Activated CD4-positive, alpha-beta T cell treated with anti-CD3 and anti-CD28 coated beads, Interleukin-2, amount 10 ng/mL, durations not matched to agents 7 days and 5 days (primary cell): ENCODE measurements around the gene ETHE1. TPM values are rescaled to one million over a fixed set of nuclear protein-coding genes. Genes with fewer than 3 reads are reported as not detected.
"Not testable (repeated sequence)": the region's sequence is repeated elsewhere in the genome, so short reads cannot be mapped to it uniquely, and the experiment has no call there.

ENCODE experiments used
- CTCF ChIA-PET: fragments of 350-600 bp; sonication (Branson Sonifier 250); formaldehyde crosslinking; loops from one replicate; lab custom pipeline; 2021; ENCODE audit warnings: antibody characterized with exemption; lab: Charles Lee
- POLR2A ChIA-PET: fragments of 350-600 bp; sonication (Branson Sonifier 250); formaldehyde crosslinking; loops from one replicate; lab custom pipeline; 2021; ENCODE audit warnings: antibody characterized with exemption; lab: Charles Lee
- DNase-seq: peaks from one replicate; pipeline ENCODE4 v3.0.0-alpha.2; 2020
- H3K27ac Mint-ChIP-seq: one replicate; pipeline ENCODE4 v1.8.0; 2021; ENCODE audit warnings: mild to moderate bottlenecking, moderate library complexity, mixed read lengths
- H3K27me3 Mint-ChIP-seq: one replicate; pipeline ENCODE4 v1.8.0; 2021; ENCODE audit warnings: mixed read lengths
- H3K36me3 Mint-ChIP-seq: one replicate; pipeline ENCODE4 v1.8.0; 2021; ENCODE audit warnings: low read depth, mixed read lengths
- H3K4me1 Mint-ChIP-seq: one replicate; pipeline ENCODE4 v1.8.0; 2021; ENCODE audit warnings: mixed read lengths
- H3K4me3 Mint-ChIP-seq: one replicate; pipeline ENCODE4 v1.8.0; 2021; ENCODE audit warnings: mild to moderate bottlenecking, moderate library complexity, mixed read lengths
- H3K9me3 Mint-ChIP-seq: one replicate; pipeline ENCODE4 v1.8.0; 2021; ENCODE audit warnings: mixed read lengths
- total RNA-seq, 2 experiments: library from RNA; stranded (reverse); gene quantifications; one replicate each; pipeline ENCODE4 v1.2.3, GENCODE V29; 2021

The ETHE1 gene
- total RNA-seq, 2 experiments from 2014 or later = 66.8 to 73.7 TPM

- Mint-ChIP-seq H3K9me3 (no peaks in the 10 kb centered on the region), H3K4me1 (peaks cover 29% of the 10 kb centered on the region), H3K27ac (peak overlapping the region; percentile 96), H3K27me3 (no peaks in the 10 kb centered on the region), H3K36me3 (peaks cover 12% of the 10 kb centered on the region), H3K4me3 (peak overlapping the region; percentile 89)
- ChIA-PET CTCF (interaction anchor here (0.8 to 4.5 kb wide), 8 partner anchors 10 to 86 kb away, joined by 3 to 21 read pairs (median 4); partner anchors contain the start of genes IRGQ and ZNF576), POLR2A (interaction anchor here (1.1 kb wide), 1 partner anchor 22 kb away, joined by 3 read pairs; no protein-coding TSS in a partner anchor)
- DNase-seq = peak; percentile 74
These were observed 5.6 kb upstream of the ETHE1 start for GRCh38 chr19:43532571-43532961.

GRCh38 chr19:43527860-43528622 is 1.0 kb upstream of the ETHE1 start:
- Mint-ChIP-seq H3K27ac (no peak overlapping the region), H3K27me3 (no peaks in the 10 kb centered on the region), H3K36me3 (peaks cover 3% of the 10 kb centered on the region), H3K4me3 (peak overlapping the region; percentile 38), H3K4me1 (peaks cover 31% of the 10 kb centered on the region), H3K9me3 (no peaks in the 10 kb centered on the region)
- CTCF ChIA-PET = interaction anchor here (0.6 to 2.1 kb wide), 10 partner anchors 8 to 95 kb away, joined by 3 to 9 read pairs (median 3); partner anchors contain the start of gene PHLDB3
- DNase-seq = no peak
- POLR2A ChIA-PET = interaction anchor here (0.8 kb wide), 1 partner anchor 9 kb away, joined by 3 read pairs; no protein-coding TSS in a partner anchor

DNA sequence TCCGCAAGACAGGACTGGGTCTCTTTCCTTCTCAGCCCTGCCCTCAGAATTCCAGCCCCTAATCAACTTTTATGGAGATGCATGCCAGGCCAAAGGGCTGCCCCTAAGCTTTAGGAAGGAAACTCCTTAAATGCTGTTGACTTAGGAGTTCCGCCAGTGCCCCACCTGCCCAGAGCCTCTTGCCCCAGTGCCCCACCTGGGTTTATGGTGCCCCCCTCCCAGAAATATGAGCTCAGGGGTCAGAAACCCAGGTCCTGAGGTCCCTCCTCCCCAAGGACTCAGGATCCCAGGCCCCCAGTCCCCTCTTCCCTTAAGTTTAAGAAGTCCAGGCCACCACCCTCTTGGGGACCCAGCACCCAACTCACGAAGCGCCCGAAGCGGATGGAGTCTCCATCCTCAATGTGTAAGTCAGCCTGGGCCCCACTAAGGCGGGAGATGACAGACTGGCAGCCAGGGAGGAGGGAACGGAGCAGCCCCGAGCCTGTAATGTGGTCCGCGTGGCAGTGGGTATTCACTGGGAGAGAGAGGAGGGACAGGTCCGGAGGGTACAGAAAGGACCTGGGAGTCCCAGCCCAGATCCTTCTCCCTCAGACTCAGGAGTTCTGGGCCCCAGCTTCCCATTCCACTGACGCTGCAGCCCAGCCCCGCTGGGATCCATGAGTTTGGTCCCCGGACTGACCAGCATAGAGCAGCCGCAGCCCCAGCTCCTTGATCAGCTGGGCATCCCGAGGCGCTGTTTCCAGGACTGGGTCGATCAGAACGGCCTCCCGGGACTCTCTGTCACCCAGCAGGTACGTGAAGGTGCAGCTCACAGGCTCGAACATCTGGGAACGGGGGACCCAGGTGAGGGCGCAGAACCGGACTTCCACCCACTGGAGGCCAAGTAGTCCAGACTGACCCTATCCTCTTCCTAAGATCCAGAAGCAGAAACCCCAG is 897 bp downstream of the ETHE1 start:
- Mint-ChIP-seq H3K4me1 (peaks cover 28% of the 10 kb centered on the region), H3K27me3 (no peaks in the 10 kb centered on the region), H3K9me3 (no peaks in the 10 kb centered on the region), H3K27ac (peak overlapping the region; percentile 95), H3K4me3 (peak overlapping the region; percentile 95), H3K36me3 (peaks cover 7% of the 10 kb centered on the region)
- CTCF ChIA-PET = interaction anchor here (1.0 to 3.5 kb wide), 3 partner anchors 13 to 79 kb away, joined by 3 to 20 read pairs (median 11); no protein-coding TSS in a partner anchor
- POLR2A ChIA-PET = no interaction called here
- DNase-seq = peak; percentile 35

GRCh38 chr19:43524922-43525835 is 1.8 kb downstream of the ETHE1 start:
- H3K27me3 Mint-ChIP-seq = no peaks in the 10 kb centered on the region
- H3K4me3 Mint-ChIP-seq = peak overlapping the region; percentile 95
- peak; percentile 43 for DNase-seq
- H3K27ac Mint-ChIP-seq = peak overlapping the region; percentile 95
- CTCF ChIA-PET = interaction anchor here (0.6 to 3.5 kb wide), 7 partner anchors 10 to 91 kb away, joined by 3 to 20 read pairs (median 5); no protein-coding TSS in a partner anchor
- H3K36me3 Mint-ChIP-seq = peaks cover 7% of the 10 kb centered on the region
- peaks cover 28% of the 10 kb centered on the region for H3K4me1 Mint-ChIP-seq
- no peaks in the 10 kb centered on the region for H3K9me3 Mint-ChIP-seq
- POLR2A ChIA-PET = interaction anchor here (1.1 kb wide), 1 partner anchor 86 kb away, joined by 4 read pairs; no protein-coding TSS in a partner anchor

DNA sequence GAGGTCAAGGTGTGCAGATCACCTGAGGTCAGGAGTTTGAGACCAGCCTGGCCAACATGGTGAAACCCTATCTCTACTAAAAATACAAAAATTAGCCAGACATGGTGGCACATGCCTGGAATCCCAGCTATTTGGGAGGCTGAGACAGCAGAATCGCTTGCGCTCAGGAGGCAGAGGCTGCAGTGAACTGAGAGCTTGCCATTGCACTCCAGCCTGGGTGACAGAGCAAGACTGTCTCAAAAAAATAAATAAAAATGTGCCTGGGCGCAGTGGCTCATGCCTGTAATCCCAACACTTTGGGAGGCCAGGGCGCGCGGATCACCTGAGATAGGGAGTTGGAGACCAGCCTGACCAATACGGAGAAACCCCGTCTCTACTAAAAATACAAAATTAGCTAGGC is 3.3 kb downstream of the ETHE1 start:
- H3K27ac Mint-ChIP-seq, H3K9me3 Mint-ChIP-seq, H3K27me3 Mint-ChIP-seq, DNase-seq, H3K4me3 Mint-ChIP-seq, POLR2A ChIA-PET: not testable (repeated sequence)
- Mint-ChIP-seq H3K4me1 (peaks cover 35% of the 10 kb centered on the region), H3K36me3 (peaks cover 11% of the 10 kb centered on the region)
- CTCF ChIA-PET = interaction anchor here (0.6 to 3.5 kb wide), 5 partner anchors 71 to 1498 kb away, joined by 3 to 20 read pairs (median 5); no protein-coding TSS in a partner anchor

GRCh38 chr19:43522929-43523328 is 4.1 kb downstream of the ETHE1 start:
- POLR2A ChIA-PET = no interaction called here
- no peak for DNase-seq
- Mint-ChIP-seq H3K9me3 (no peaks in the 10 kb centered on the region), H3K27ac (no peak overlapping the region), H3K36me3 (peaks cover 13% of the 10 kb centered on the region), H3K4me1 (peaks cover 35% of the 10 kb centered on the region), H3K27me3 (no peaks in the 10 kb centered on the region), H3K4me3 (no peak overlapping the region)
- CTCF ChIA-PET = interaction anchor here (0.9 to 4.5 kb wide), 3 partner anchors 10 to 71 kb away, joined by 3 to 28 read pairs (median 20); partner anchors contain the start of genes PHLDB3 and ZNF575

GRCh38 chr19:43519436-43520088 is 7.4 kb downstream of the ETHE1 start:
- peak overlapping the region; percentile 73 for H3K27ac Mint-ChIP-seq
- ChIA-PET POLR2A (interaction anchor here (0.6 to 1.0 kb wide), 5 partner anchors 8 to 1124 kb away, joined by 3 to 4 read pairs (median 3); partner anchors contain the start of gene PVR), CTCF (interaction anchor here (0.6 to 4.5 kb wide), 30 partner anchors 9 to 233 kb away, joined by 3 to 41 read pairs (median 4); partner anchors contain the start of genes IRGQ, PHLDB3, ZNF575 and ZNF576)

DNA sequence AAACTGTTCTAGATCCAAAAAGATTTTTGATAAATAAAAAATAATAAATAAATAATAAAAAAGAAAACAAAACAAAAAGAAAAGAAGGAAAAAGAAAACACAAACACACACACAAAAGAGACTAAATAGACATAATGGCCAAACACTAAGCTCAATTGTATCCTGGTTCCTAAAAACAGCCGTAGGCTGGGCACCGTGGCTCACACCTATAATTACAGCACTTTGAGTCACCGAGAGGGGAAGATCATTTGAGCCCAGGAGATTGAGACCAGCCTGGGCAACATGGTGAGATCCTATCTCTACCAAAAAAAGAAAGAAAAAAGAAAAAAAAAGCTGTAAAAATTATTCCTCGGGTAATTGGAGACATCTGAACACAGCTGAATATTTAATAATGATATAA is 8.9 kb downstream of the ETHE1 start:
- DNase-seq = no peak
- H3K9me3 Mint-ChIP-seq = no peaks in the 10 kb centered on the region
- peak overlapping the region; percentile 60 for H3K27ac Mint-ChIP-seq
- CTCF ChIA-PET = interaction anchor here (0.8 to 0.9 kb wide), 3 partner anchors 71 to 86 kb away, joined by 3 to 4 read pairs (median 4); no protein-coding TSS in a partner anchor
- POLR2A ChIA-PET = no interaction called here
- H3K4me1 Mint-ChIP-seq = peaks cover 20% of the 10 kb centered on the region
- no peaks in the 10 kb centered on the region for H3K27me3 Mint-ChIP-seq
- H3K4me3 Mint-ChIP-seq = no peak overlapping the region
- H3K36me3 Mint-ChIP-seq = peaks cover 22% of the 10 kb centered on the region

More at GRCh38 chr19:43519436-43520088, 7.4 kb downstream of the ETHE1 start:
- DNase-seq = peak; percentile 86
- no peaks in the 10 kb centered on the region for H3K27me3 Mint-ChIP-seq
- H3K36me3 Mint-ChIP-seq = peaks cover 20% of the 10 kb centered on the region
- no peaks in the 10 kb centered on the region for H3K9me3 Mint-ChIP-seq
- H3K4me1 Mint-ChIP-seq = peaks cover 23% of the 10 kb centered on the region
- no peak overlapping the region for H3K4me3 Mint-ChIP-seq

GRCh38 chr19:43512399-43512798 is 14.6 kb downstream of the ETHE1 start:
- H3K4me3 Mint-ChIP-seq, CTCF ChIA-PET, DNase-seq, H3K9me3 Mint-ChIP-seq, H3K4me1 Mint-ChIP-seq, POLR2A ChIA-PET, H3K27ac Mint-ChIP-seq, H3K27me3 Mint-ChIP-seq: not testable (repeated sequence)
- peaks cover 48% of the 10 kb centered on the region for H3K36me3 Mint-ChIP-seq

GRCh38 chr19:43511324-43511723 is 15.7 kb downstream of the ETHE1 start:
- Mint-ChIP-seq H3K4me3 (no peak overlapping the region), H3K27ac (no peak overlapping the region), H3K36me3 (peaks cover 44% of the 10 kb centered on the region), H3K4me1 (no peaks in the 10 kb centered on the region), H3K27me3 (no peaks in the 10 kb centered on the region), H3K9me3 (no peaks in the 10 kb centered on the region)
- POLR2A ChIA-PET = no interaction called here
- CTCF ChIA-PET = interaction anchor here (0.8 to 1.0 kb wide), 2 partner anchors 64 to 81 kb away, joined by 3 to 4 read pairs; no protein-coding TSS in a partner anchor
- no peak for DNase-seq

- no peak overlapping the region for H3K4me3 Mint-ChIP-seq
- ChIA-PET POLR2A (no interaction called here), CTCF (interaction anchor here (0.6 to 2.0 kb wide), 3 partner anchors 9 to 63 kb away, joined by 3 to 10 read pairs (median 4); no protein-coding TSS in a partner anchor)
- no peak for DNase-seq
- H3K27ac Mint-ChIP-seq = no peak overlapping the region
- H3K27me3 Mint-ChIP-seq = no peaks in the 10 kb centered on the region
- no peaks in the 10 kb centered on the region for H3K9me3 Mint-ChIP-seq
- H3K4me1 Mint-ChIP-seq = peaks cover 4% of the 10 kb centered on the region
- peaks cover 45% of the 10 kb centered on the region for H3K36me3 Mint-ChIP-seq
These were observed 16.3 kb downstream of the ETHE1 start for GRCh38 chr19:43510713-43511112.
